Heart left ventricle (tissue), 16 donors: ENCODE results near the gene SHKBP1. TPM values are rescaled to one million over a fixed set of nuclear protein-coding genes. Genes with fewer than 3 reads are reported as not detected.

Experiments used
- ATAC-seq, 4 donors: fragments of 200-7000 bp; cut with Tn5 transposase; one replicate each; pipeline ENCODE4 v1.9.1; 2020 to 2022; ENCODE audit warnings: moderate library complexity in 4 of 4, mild to moderate bottlenecking in 3 of 4, moderate number of reproducible peaks in 1 of 4
- DNase-seq, 5 donors: peaks; one replicate each; pipeline ENCODE4 v3.0.0-alpha.2; 2020
- H3K27ac ChIP-seq, 12 donors: fragments of 200-600 bp; sonication (generic) in 4 of 12; one replicate each; pipeline versions ENCODE4 v1.5.0 to v1.8.0; 2016 to 2022; ENCODE audit warnings: mild to moderate bottlenecking in 2 of 12
- H3K27me3 ChIP-seq, 9 donors: fragments of 200-600 bp; sonication (generic) in 2 of 9; one replicate each; pipeline versions ENCODE4 v1.5.1 to v1.8.0; 2016 to 2022; ENCODE audit warnings: mild to moderate bottlenecking in 3 of 9
- H3K36me3 ChIP-seq, 9 donors: fragments of 200-600 bp; sonication (generic) in 2 of 9; one replicate each; pipeline versions ENCODE4 v1.5.0 to v1.8.0; 2018 to 2022; ENCODE audit warnings: mild to moderate bottlenecking in 2 of 9
- H3K4me1 ChIP-seq, 12 donors: fragments of 200-600 bp; sonication (generic) in 4 of 12; one replicate each; pipeline versions ENCODE4 v1.5.0 to v1.8.0; 2016 to 2022; ENCODE audit warnings: mild to moderate bottlenecking in 3 of 12
- H3K4me3 ChIP-seq, 12 donors: fragments of 200-600 bp; sonication (generic) in 4 of 12; one replicate each; pipeline versions ENCODE4 v1.5.0 to v1.8.0; 2017 to 2022; ENCODE audit warnings: mild to moderate bottlenecking in 9 of 12, moderate library complexity in 4 of 12
- H3K9me3 ChIP-seq, 12 donors: fragments of 200-600 bp; sonication (generic) in 4 of 12; one replicate each; pipeline versions ENCODE4 v1.5.0 to v1.8.0; 2016 to 2022; ENCODE audit warnings: mild to moderate bottlenecking in 1 of 12
- CTCF ChIP-seq, 12 donors: fragments of 200-600 bp; sonication (generic) in 4 of 12; IDR thresholded peaks; one replicate each; pipeline versions ENCODE4 v1.5.0 to v1.8.0; 2018 to 2022; ENCODE audit warnings: antibody characterized with exemption in 12 of 12, mild to moderate bottlenecking in 5 of 12
- POLR2A ChIP-seq, 2 donors: fragments of 450-650 bp; IDR thresholded peaks; one replicate each; pipeline ENCODE4 v1.6.1; 2017; ENCODE audit warnings: antibody characterized with exemption in 2 of 2, mild to moderate bottlenecking in 2 of 2, moderate library complexity in 2 of 2
- WGBS, 4 donors: extraction: QIAGEN DNeasy Blood & Tissue Kit in 2 of 4; methylation state at CpG; one replicate each; pipeline versions ENCODE4 v1.1.5 to v1.1.7; 2013 to 2018; 5-methylcytosine and 5-hydroxymethylcytosine counted together
- intact Hi-C, 10 donors: fragments of 100-400 bp; cut with DNase I; formaldehyde crosslinking; loops; one replicate each; pipeline versions ENCODE4 v1.11.1 to v1.14.2; 2022
- polyA plus RNA-seq, 2 donors: library from polyadenylated mRNA; stranded (reverse); fragments of 200-250 nt; gene quantifications; one replicate each; pipeline ENCODE4 v1.2.3, GENCODE V29; 2013
- total RNA-seq, 9 donors: library from RNA; depleted of rRNA in 2 of 9; stranded (reverse); fragments of >200 nt in 2 of 9; fragmentation: NEBNext Ultra II Directional in 3 of 9; extraction: Animal tissue kit (Norgen Biotek cat#: 25700) in 3 of 9; gene quantifications; one replicate each; pipeline versions ENCODE4 v1.1.0 to v1.2.4, GENCODE V29; 2016 to 2023
- donor health status: ischemic (EF 13 %, LVEDD 7.1; RV severe dilation, severe dysfunction).
- donor health status: healthy with polysubstance abuse.
- donor health status: DM: no; HTN: yes; CAD: no.
- donor health status: DM: no; HTN: no; CAD: no.
- donor health status: ischemic (EF 25% LVEDD 6.9; RV normal size, moderate dysfunction).
- donor health status: ischemic (EF 25% LVEDD 5.7; RV mildly dilated, moderate dysfunction).
- donor health status: healthy.
- donor health status: DM: yes; HTN: yes; CAD: no.
- donor health status: ischemic (EF 35%, LVEDD 5.7; RV mildly dilated, moderate dysfunction).
- donor health status: nonischemic (EF 11% LVEDD 7.7; RV severe dilation, severe dysfunction).
- donor health status: DM: yes; HTN: yes; CAD: no.
- donor health status: PGD.
- donor health status: ischemic (EF 29% LVEDD 5.4; RV normal size, mild dysfunction).
- donor health status: nonischemic (EF 23%, LVEDD 6.1; RV moderate dilation, normal function).

The SHKBP1 gene
- total and polyA plus RNA-seq, 11 donors = 16.4 to 52.8 (median 22.7) TPM

- peak; percentile 4 to 39 (median 8) for ATAC-seq
- Histone ChIP-seq H3K36me3 (peaks cover 0 to 38% (median 0%) of the 10 kb centered on the region in 9 donors), H3K4me3 (peak overlapping the region in 10 of 12 donors; percentile 8 to 64 (median 55)), H3K27ac (peak overlapping the region; percentile 62 to 97 (median 88)), H3K4me1 (peaks cover 0 to 62% (median 38%) of the 10 kb centered on the region in 12 donors), H3K9me3 (no peaks in the 10 kb centered on the region), H3K27me3 (no peaks in the 10 kb centered on the region)
- peak in 4 of 5 donors; percentile 69 to 84 (median 76) for DNase-seq
- 31 to 57% (median 34%) methylated on average over 29 of the region's 29 CpGs for WGBS, 4 donors
- intact Hi-C loops = no loop called here
- TF ChIP-seq POLR2A (IDR thresholded peaks at IDR 0.05) = no peak
- TF ChIP-seq CTCF (IDR thresholded peaks at IDR 0.05) = no peak
Observed at GRCh38 chr19:40610396-40611064, 33.9 kb downstream of the SHKBP1 start.

DNA sequence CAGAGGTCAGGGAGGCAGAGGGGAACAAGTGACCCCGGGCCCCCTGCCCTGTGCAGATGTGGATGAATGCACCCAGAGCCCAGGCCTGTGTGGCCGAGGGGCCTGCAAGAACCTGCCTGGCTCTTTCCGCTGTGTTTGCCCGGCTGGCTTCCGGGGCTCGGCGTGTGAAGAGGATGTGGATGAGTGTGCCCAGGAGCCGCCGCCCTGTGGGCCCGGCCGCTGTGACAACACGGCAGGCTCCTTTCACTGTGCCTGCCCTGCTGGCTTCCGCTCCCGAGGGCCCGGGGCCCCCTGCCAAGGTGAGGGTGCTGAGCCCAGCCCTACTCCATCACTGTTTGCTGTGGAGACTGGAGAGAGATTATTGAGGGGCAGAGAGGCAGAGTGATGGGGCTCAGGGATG, 34.4 kb downstream of the SHKBP1 start:
- ATAC-seq (no peak), DNase-seq (peak in 2 of 5 donors; percentile 13 to 46)
- Histone ChIP-seq H3K27ac (peak overlapping the region in 10 of 12 donors; percentile 77 to 97 (median 88)), H3K9me3 (no peaks in the 10 kb centered on the region), H3K36me3 (peaks cover 0 to 43% (median 0%) of the 10 kb centered on the region in 9 donors), H3K4me3 (peak overlapping the region in 2 of 12 donors; percentile 57 to 64), H3K27me3 (no peaks in the 10 kb centered on the region), H3K4me1 (peaks cover 0 to 60% (median 35%) of the 10 kb centered on the region in 12 donors)
- TF ChIP-seq CTCF (IDR thresholded peaks at IDR 0.05) (no peak), POLR2A (IDR thresholded peaks at IDR 0.05) (no peak)
- intact Hi-C loops = no loop called here
- WGBS, 4 donors = 79 to 87% (median 85%) methylated on average over 10 to 15 of the region's 15 CpGs

- Histone ChIP-seq H3K27me3 (no peaks in the 10 kb centered on the region), H3K36me3 (peaks cover 0 to 53% (median 6%) of the 10 kb centered on the region in 9 donors), H3K4me3 (no peak overlapping the region), H3K27ac (peak overlapping the region in 2 of 12 donors; percentile 87 to 96), H3K4me1 (peaks cover 0 to 52% (median 31%) of the 10 kb centered on the region in 12 donors), H3K9me3 (no peaks in the 10 kb centered on the region)
- DNase-seq = peak in 2 of 5 donors; percentile 10 to 28
- no peak for ATAC-seq
- TF ChIP-seq CTCF (IDR thresholded peaks at IDR 0.05) = no peak
- no peak for TF ChIP-seq POLR2A (IDR thresholded peaks at IDR 0.05)
- intact Hi-C loops = no loop called here
- 85 to 97% (median 95%) methylated on average over 5 to 10 of the region's 10 CpGs for WGBS, 4 donors
Observed at GRCh38 chr19:40611900-40612698, 35.4 kb downstream of the SHKBP1 start.
